ENCODE measurements around the gene HSH2D.

GRCh38 chr19:16200038-16201010 is 56.8 kb downstream of the HSH2D start:
- TF ChIP-seq CTCF (conservative IDR thresholded peaks at IDR 0.05; ENCODE audit: low read length): no peak
- TF ChIP-seq EZH2phosphoT487 (IDR thresholded peaks at IDR 0.05; ENCODE audit: borderline replicate concordance, low read depth, low read length): no peak

Measured in OCI-LY7 (cell line).